DMS 273 (cell line): ENCODE measurements around the gene PLD6.
"Not testable (repeated sequence)": the region's sequence is repeated elsewhere in the genome, so short reads cannot be mapped to it uniquely, and the experiment has no call there.

Source experiments
- DNase-seq: peaks from one replicate; lab custom pipeline; 2025; ENCODE audit not compliant: unreplicated experiment; lab: John Stamatoyannopoulos, UW

Gene PLD6

GRCh38 chr17:17201907-17202306 lies 4.2 kb downstream of the PLD6 start:
- DNase-seq, result no peak

GRCh38 chr17:17201271-17201670 lies 4.9 kb downstream of the PLD6 start:
- no peak for DNase-seq

- DNase-seq, result no peak
These were observed 5.3 kb downstream of the PLD6 start for GRCh38 chr17:17200831-17201230.

- no peak for DNase-seq
These were observed 5.8 kb downstream of the PLD6 start for GRCh38 chr17:17200311-17200710.

GRCh38 chr17:17198281-17198680 lies 7.9 kb downstream of the PLD6 start:
- no peak for DNase-seq

- no peak for DNase-seq
These were observed 9.4 kb downstream of the PLD6 start for GRCh38 chr17:17196776-17197175.

GRCh38 chr17:17195466-17195865 lies 10.7 kb downstream of the PLD6 start:
- DNase-seq, result not testable (repeated sequence)

GRCh38 chr17:17191961-17192381 lies 14.2 kb downstream of the PLD6 start:
- peak; percentile 31 for DNase-seq

GRCh38 chr17:17191346-17191792 lies 14.8 kb downstream of the PLD6 start:
- no peak for DNase-seq

GRCh38 chr17:17190188-17190587 lies 15.9 kb downstream of the PLD6 start:
- no peak for DNase-seq

GRCh38 chr17:17189559-17189958 lies 16.6 kb downstream of the PLD6 start:
- no peak for DNase-seq

- DNase-seq, result no peak
These were observed 17.5 kb downstream of the PLD6 start for GRCh38 chr17:17188586-17188985.

GRCh38 chr17:17186551-17187505 lies 19.3 kb downstream of the PLD6 start:
- DNase-seq, result no peak

GRCh38 chr17:17186051-17186450 lies 20.1 kb downstream of the PLD6 start:
- no peak for DNase-seq

- DNase-seq, result not testable (repeated sequence)
These were observed 21.0 kb downstream of the PLD6 start for GRCh38 chr17:17184985-17185757.

- DNase-seq, result no peak
These were observed 22.4 kb downstream of the PLD6 start for GRCh38 chr17:17183744-17184143.

GRCh38 chr17:17182598-17183136 lies 23.5 kb downstream of the PLD6 start:
- DNase-seq, result no peak

GRCh38 chr17:17181666-17182597 lies 24.2 kb downstream of the PLD6 start:
- DNase-seq, result no peak

- no peak for DNase-seq
These were observed 25.2 kb downstream of the PLD6 start for GRCh38 chr17:17180741-17181525.

GRCh38 chr17:17180141-17180603 lies 26.0 kb downstream of the PLD6 start:
- DNase-seq, result no peak
